ENCODE data around the gene BAZ2B. TPM values are rescaled to one million over a fixed set of nuclear protein-coding genes. Genes with fewer than 3 reads are reported as not detected.

Gene BAZ2B
- total RNA-seq, 4 donors from 2014 or later: 46.8 to 72.8 (median 53.4) TPM

DNA sequence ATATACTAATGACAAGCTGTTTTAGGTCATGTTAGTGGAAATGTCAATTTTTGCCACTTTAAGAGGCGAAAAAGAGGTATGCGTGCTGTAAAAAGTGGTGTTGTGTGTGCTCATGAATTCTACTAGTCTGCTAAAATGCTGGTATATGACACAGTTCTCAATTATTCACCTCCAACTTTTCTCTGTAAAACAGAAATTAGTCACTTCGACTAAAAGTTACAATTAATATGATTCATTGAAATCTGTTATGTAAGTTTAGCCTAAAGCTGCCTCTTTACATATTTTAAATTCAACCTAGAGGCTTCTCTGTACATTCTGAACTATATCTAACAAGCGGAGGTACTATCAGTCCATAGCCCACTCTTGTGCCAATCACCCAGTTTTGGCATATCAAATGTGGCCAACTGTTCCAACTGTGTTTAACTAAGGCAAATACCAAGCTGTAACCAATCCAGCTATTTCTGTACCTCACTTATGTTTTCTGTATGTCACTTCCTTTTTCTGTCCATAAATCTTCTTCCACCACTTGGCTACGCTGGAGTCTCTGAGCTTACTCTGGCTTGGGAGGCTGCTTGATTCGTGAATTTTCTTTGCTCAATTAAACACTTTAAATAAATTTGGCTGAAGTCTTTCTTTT lies 20.8 kb downstream of the BAZ2B start:
- TF ChIP-seq, protein P1, sequence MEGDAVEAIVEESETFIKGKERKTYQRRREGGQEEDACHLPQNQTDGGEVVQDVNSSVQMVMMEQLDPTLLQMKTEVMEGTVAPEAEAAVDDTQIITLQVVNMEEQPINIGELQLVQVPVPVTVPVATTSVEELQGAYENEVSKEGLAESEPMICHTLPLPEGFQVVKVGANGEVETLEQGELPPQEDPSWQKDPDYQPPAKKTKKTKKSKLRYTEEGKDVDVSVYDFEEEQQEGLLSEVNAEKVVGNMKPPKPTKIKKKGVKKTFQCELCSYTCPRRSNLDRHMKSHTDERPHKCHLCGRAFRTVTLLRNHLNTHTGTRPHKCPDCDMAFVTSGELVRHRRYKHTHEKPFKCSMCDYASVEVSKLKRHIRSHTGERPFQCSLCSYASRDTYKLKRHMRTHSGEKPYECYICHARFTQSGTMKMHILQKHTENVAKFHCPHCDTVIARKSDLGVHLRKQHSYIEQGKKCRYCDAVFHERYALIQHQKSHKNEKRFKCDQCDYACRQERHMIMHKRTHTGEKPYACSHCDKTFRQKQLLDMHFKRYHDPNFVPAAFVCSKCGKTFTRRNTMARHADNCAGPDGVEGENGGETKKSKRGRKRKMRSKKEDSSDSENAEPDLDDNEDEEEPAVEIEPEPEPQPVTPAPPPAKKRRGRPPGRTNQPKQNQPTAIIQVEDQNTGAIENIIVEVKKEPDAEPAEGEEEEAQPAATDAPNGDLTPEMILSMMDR (IDR thresholded peaks at IDR 0.05): no peak
- TF ChIP-seq POLR2A (IDR thresholded peaks at IDR 0.05): no peak
- WGBS, 2 donors: 66 to 67% methylated on average over 6 of the region's 6 CpGs
- intact Hi-C loops (cut with DNase I; ENCODE audit: low total_unique reads): no loop called here
- DNase-seq (ENCODE audit: low spot score in 2 of 2): no peak
- H3K4me3 ChIP-seq (ENCODE audit: low read depth, poor library complexity, severe bottlenecking): no peak overlapping the region

DNA sequence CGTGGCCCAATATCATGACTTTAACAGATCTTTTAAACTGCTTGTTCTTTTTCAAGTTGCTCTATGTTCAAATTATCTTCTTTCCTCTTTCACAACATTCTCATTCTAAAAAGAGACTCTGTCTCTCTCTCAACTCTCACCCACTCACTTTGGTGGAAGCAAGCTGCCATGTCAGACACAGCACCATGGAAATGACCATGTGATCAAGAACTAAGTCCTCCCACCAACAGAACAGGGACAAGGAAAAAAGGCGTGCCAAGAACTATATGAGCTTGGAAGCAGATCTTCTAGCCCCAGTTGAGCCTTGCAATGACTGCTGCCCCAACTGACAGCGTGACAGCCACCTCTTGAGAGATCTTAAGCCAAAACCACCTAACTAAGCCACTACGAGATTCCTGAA lies 23.9 kb downstream of the BAZ2B start:
- 58 to 61% methylated on average over 4 of the region's 4 CpGs for WGBS, 2 donors
- intact Hi-C loops (cut with DNase I; ENCODE audit: low total_unique reads): no loop called here
- DNase-seq (ENCODE audit: low spot score in 2 of 2): no peak
- H3K4me3 ChIP-seq (ENCODE audit: low read depth, poor library complexity, severe bottlenecking): no peak overlapping the region
- TF ChIP-seq, protein P1 (IDR thresholded peaks at IDR 0.05): no peak
- TF ChIP-seq POLR2A (IDR thresholded peaks at IDR 0.05): no peak

DNA sequence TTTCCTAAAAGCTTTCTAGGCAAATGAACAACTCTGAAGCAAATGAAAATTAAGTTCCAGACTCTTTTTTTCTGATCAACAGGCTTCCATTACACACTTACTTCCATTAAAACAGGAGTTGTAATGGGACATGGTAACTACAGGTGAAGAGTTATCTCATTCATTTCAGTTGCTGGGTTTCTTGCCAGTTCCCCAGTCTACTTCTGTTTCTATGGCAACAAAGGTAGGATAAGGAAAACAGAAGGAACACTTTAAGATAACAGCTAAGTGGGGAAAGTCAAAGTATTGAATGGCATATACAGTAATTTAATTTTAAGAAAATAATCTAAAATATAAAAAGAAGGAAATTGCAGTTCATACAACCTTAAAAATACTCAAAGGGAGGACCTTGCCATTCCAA lies 25.1 kb downstream of the BAZ2B start:
- intact Hi-C loops (cut with DNase I; ENCODE audit: low total_unique reads): no loop called here
- DNase-seq (ENCODE audit: low spot score in 2 of 2): no peak
- TF ChIP-seq POLR2A (IDR thresholded peaks at IDR 0.05): no peak
- TF ChIP-seq, protein P1 (IDR thresholded peaks at IDR 0.05): no peak
- H3K4me3 ChIP-seq (ENCODE audit: low read depth, poor library complexity, severe bottlenecking): no peak overlapping the region

DNA sequence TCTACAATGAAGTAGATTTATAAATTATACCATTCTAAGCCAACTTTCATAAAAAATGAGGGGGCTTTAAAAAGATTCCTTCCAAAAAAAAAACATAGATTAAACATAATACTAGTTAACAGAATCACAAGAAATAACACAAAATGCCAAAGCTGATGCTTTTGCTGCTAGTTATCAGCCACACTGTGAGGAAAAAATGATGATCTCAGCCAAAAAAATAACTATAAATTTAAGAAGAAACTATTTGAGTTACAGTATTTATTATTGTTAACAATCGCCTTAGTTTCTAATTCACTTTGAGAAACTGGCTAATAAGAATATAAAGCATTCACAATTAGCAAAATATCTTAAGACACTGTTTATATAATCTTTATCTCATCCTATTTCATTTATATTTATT lies 27.1 kb downstream of the BAZ2B start:
- no peak overlapping the region for H3K4me3 ChIP-seq (ENCODE audit: low read depth, poor library complexity, severe bottlenecking)
- no peak for TF ChIP-seq POLR2A (IDR thresholded peaks at IDR 0.05)
- TF ChIP-seq, protein P1 (IDR thresholded peaks at IDR 0.05): no peak
- intact Hi-C loops (cut with DNase I; ENCODE audit: low total_unique reads): no loop called here
- no peak for DNase-seq (ENCODE audit: low spot score in 2 of 2)
- 90 to 95% methylated on average over 1 of the region's 1 CpG for WGBS, 2 donors

DNA sequence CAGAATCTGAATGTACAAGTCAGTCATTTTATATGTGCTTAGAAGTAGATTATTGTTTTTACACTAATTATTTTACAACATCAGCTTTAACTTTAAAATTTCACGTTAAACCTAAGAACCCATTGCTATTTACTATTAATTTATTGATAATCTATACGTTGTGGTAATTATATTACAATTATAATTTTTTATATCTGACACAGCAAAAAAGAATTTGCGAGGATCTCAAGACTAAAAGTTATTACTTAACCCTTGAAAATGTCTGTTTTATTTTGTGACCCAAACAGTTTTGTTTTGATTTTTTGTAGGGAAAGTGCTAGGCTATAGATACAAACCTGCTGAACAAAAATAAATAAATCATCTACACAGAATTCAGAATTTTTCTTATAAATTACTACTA lies 30.3 kb downstream of the BAZ2B start:
- H3K4me3 ChIP-seq (ENCODE audit: low read depth, poor library complexity, severe bottlenecking): no peak overlapping the region
- 52 to 56% methylated on average over 3 of the region's 3 CpGs for WGBS, 2 donors
- TF ChIP-seq, protein P1 (IDR thresholded peaks at IDR 0.05): no peak
- TF ChIP-seq POLR2A (IDR thresholded peaks at IDR 0.05): no peak
- no peak for DNase-seq (ENCODE audit: low spot score in 2 of 2)
- intact Hi-C loops (cut with DNase I; ENCODE audit: low total_unique reads): no loop called here

DNA sequence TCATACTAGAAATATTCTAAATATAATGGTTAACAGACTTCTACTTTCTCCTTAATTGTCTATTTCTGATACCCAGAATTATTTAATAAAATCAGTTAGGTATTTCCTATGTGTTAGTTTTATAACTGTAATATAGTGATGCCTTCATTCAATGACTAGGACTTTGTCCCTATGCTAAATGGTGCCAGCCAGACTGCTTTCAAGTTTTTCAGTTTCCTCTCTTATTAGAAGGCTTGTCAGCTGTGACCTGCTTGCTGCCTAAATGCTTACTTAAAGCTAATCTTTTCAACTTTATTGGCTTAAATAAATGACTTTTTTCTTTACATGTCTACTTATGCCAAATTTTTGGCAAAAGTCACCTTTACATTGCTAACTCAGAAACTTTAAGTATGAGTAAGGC lies 30.7 kb downstream of the BAZ2B start:
- no peak for DNase-seq (ENCODE audit: low spot score in 2 of 2)
- TF ChIP-seq, protein P1 (IDR thresholded peaks at IDR 0.05): no peak
- no peak for TF ChIP-seq POLR2A (IDR thresholded peaks at IDR 0.05)
- H3K4me3 ChIP-seq (ENCODE audit: low read depth, poor library complexity, severe bottlenecking): no peak overlapping the region
- intact Hi-C loops (cut with DNase I; ENCODE audit: low total_unique reads): no loop called here

All from lower leg skin (tissue), 4 donors.